H1 (cell line): ENCODE results near the gene NDUFB11. TPM values are rescaled to one million over a fixed set of nuclear protein-coding genes. Genes with fewer than 3 reads are reported as not detected.

Experiments
- RBBP5 ChIP-seq: IDR thresholded peaks from 2 replicates; pipeline ENCODE4 v1.7.1; 2012; ENCODE audit warnings: low read depth, mild to moderate bottlenecking, inconsistent platforms, low read length, moderate library complexity, borderline replicate concordance
- polyA plus RNA-seq, 7 experiments: library from polyadenylated mRNA; depleted of rRNA in 3 of 7; stranded (reverse) in 5 of 7; unstranded in 2 of 7; fragments of >200 nt in 5 of 7; fragments of 200-250 nt in 2 of 7; gene quantifications; 1 replicate in 5 of 7; 2 replicates in 1 of 7; 4 replicates in 1 of 7; pipeline versions ENCODE4 v1.2.1 to v1.2.3, GENCODE V29; 2011 to 2013; ENCODE audit warnings: missing spikeins in 2 of 7, mixed read lengths in 2 of 7
- total RNA-seq: library from RNA; stranded (reverse); fragmentation: NEBNext Ultra II Directional; extraction: Animal tissue kit (Norgen Biotek cat#: 25700); gene quantifications from 2 replicates; pipeline ENCODE4 v1.2.1, GENCODE V29; 2021
- TF ChIP-seq, protein P1 (sequence below): fragments of 300-600 bp; sonication (generic); IDR thresholded peaks from 2 replicates; pipeline ENCODE4 v1.7.1; 2012; ENCODE audit warnings: low read length, moderate library complexity, mild to moderate bottlenecking, inconsistent platforms; ENCODE audit not compliant: insufficient replicate concordance

Gene NDUFB11
- total and polyA plus RNA-seq, 2 of the 8 experiments (the other 6 are each of a cell fraction or from before 2014, with no cell fraction given) = 120 to 131 TPM

DNA sequence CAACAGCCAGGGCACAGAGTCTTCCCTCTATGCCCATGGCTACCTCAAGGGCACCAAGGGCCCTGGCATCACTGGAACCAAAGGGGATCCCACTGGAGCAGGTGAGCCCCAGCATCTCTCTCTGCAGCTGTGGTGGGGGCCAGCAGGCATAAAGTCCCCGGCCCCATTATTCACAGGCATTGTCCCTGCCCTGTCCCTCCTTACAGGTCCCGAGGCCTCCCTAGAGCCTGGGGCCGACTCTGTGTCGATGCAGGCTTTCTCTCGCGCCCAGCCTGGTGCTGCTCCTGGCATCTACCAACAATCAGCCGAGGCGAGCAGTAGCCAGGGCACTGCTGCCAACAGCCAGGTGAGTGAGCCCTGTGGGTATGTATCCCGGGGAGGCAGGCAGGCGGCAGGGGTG, 36.8 kb upstream of the NDUFB11 start (continued):
- TF ChIP-seq, protein P1, sequence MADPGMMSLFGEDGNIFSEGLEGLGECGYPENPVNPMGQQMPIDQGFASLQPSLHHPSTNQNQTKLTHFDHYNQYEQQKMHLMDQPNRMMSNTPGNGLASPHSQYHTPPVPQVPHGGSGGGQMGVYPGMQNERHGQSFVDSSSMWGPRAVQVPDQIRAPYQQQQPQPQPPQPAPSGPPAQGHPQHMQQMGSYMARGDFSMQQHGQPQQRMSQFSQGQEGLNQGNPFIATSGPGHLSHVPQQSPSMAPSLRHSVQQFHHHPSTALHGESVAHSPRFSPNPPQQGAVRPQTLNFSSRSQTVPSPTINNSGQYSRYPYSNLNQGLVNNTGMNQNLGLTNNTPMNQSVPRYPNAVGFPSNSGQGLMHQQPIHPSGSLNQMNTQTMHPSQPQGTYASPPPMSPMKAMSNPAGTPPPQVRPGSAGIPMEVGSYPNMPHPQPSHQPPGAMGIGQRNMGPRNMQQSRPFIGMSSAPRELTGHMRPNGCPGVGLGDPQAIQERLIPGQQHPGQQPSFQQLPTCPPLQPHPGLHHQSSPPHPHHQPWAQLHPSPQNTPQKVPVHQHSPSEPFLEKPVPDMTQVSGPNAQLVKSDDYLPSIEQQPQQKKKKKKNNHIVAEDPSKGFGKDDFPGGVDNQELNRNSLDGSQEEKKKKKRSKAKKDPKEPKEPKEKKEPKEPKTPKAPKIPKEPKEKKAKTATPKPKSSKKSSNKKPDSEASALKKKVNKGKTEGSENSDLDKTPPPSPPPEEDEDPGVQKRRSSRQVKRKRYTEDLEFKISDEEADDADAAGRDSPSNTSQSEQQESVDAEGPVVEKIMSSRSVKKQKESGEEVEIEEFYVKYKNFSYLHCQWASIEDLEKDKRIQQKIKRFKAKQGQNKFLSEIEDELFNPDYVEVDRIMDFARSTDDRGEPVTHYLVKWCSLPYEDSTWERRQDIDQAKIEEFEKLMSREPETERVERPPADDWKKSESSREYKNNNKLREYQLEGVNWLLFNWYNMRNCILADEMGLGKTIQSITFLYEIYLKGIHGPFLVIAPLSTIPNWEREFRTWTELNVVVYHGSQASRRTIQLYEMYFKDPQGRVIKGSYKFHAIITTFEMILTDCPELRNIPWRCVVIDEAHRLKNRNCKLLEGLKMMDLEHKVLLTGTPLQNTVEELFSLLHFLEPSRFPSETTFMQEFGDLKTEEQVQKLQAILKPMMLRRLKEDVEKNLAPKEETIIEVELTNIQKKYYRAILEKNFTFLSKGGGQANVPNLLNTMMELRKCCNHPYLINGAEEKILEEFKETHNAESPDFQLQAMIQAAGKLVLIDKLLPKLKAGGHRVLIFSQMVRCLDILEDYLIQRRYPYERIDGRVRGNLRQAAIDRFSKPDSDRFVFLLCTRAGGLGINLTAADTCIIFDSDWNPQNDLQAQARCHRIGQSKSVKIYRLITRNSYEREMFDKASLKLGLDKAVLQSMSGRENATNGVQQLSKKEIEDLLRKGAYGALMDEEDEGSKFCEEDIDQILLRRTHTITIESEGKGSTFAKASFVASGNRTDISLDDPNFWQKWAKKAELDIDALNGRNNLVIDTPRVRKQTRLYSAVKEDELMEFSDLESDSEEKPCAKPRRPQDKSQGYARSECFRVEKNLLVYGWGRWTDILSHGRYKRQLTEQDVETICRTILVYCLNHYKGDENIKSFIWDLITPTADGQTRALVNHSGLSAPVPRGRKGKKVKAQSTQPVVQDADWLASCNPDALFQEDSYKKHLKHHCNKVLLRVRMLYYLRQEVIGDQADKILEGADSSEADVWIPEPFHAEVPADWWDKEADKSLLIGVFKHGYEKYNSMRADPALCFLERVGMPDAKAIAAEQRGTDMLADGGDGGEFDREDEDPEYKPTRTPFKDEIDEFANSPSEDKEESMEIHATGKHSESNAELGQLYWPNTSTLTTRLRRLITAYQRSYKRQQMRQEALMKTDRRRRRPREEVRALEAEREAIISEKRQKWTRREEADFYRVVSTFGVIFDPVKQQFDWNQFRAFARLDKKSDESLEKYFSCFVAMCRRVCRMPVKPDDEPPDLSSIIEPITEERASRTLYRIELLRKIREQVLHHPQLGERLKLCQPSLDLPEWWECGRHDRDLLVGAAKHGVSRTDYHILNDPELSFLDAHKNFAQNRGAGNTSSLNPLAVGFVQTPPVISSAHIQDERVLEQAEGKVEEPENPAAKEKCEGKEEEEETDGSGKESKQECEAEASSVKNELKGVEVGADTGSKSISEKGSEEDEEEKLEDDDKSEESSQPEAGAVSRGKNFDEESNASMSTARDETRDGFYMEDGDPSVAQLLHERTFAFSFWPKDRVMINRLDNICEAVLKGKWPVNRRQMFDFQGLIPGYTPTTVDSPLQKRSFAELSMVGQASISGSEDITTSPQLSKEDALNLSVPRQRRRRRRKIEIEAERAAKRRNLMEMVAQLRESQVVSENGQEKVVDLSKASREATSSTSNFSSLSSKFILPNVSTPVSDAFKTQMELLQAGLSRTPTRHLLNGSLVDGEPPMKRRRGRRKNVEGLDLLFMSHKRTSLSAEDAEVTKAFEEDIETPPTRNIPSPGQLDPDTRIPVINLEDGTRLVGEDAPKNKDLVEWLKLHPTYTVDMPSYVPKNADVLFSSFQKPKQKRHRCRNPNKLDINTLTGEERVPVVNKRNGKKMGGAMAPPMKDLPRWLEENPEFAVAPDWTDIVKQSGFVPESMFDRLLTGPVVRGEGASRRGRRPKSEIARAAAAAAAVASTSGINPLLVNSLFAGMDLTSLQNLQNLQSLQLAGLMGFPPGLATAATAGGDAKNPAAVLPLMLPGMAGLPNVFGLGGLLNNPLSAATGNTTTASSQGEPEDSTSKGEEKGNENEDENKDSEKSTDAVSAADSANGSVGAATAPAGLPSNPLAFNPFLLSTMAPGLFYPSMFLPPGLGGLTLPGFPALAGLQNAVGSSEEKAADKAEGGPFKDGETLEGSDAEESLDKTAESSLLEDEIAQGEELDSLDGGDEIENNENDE = no peak
- no peak for TF ChIP-seq RBBP5
- TF ChIP-seq, all 59 proteins: peak for 0
